Activated T-cell treated with anti-CD3 and anti-CD28 coated beads, Interleukin-2, amount 50 U/mL, for 72 hours (primary cell): Measurements from ENCODE around the gene BCL2L11. TPM values are rescaled to one million over a fixed set of nuclear protein-coding genes. Genes with fewer than 3 reads are reported as not detected.

Experiments
- ATAC-seq, 2 donors: fragments of 150-1000 bp; cut with Tn5 transposase; replicated peaks in 1 of 2; 2 replicates each; pipeline ENCODE4 v1.10.0; 2021; ENCODE audit warnings: moderate library complexity in 2 of 2, mild to moderate bottlenecking in 1 of 2
- DNase-seq, 2 donors: peaks; one replicate each; pipeline ENCODE4 v3.0.0; 2021 to 2022; ENCODE audit warnings: mixed read lengths in 1 of 2
- H3K27ac Mint-ChIP-seq: one replicate; pipeline ENCODE4 v1.8.0; 2022; ENCODE audit warnings: mild to moderate bottlenecking, moderate library complexity, mixed read lengths
- H3K27me3 Mint-ChIP-seq: one replicate; pipeline ENCODE4 v1.8.0; 2022; ENCODE audit warnings: low read depth, mixed read lengths
- H3K36me3 Mint-ChIP-seq, 2 donors: one replicate each; pipeline ENCODE4 v1.8.0; 2022; ENCODE audit warnings: mixed read lengths in 2 of 2, mild to moderate bottlenecking in 1 of 2; ENCODE audit not compliant: insufficient read depth in 2 of 2
- H3K4me1 Mint-ChIP-seq: one replicate; pipeline ENCODE4 v1.8.0; 2022; ENCODE audit warnings: low read depth, mixed read lengths
- H3K4me3 Mint-ChIP-seq, 2 donors: one replicate each; pipeline ENCODE4 v1.8.0; 2022; ENCODE audit warnings: mild to moderate bottlenecking in 2 of 2, mixed read lengths in 2 of 2, moderate library complexity in 2 of 2
- H3K9me3 Mint-ChIP-seq, 2 donors: one replicate each; pipeline ENCODE4 v1.8.0; 2022; ENCODE audit warnings: mixed read lengths in 2 of 2
- total RNA-seq, 2 donors: library from RNA; stranded (reverse); gene quantifications; one replicate each; pipeline ENCODE4 v1.2.3, GENCODE V29; 2022

Gene BCL2L11
- total RNA-seq, 2 donors from 2014 or later = 35.4 to 36.0 TPM

- Mint-ChIP-seq H3K9me3 (no peaks in the 10 kb centered on the region), H3K4me3 (no peak overlapping the region), H3K27ac (no peak overlapping the region), H3K36me3 (peaks cover 12 to 28% of the 10 kb centered on the region in 2 donors), H3K4me1 (peaks cover 42% of the 10 kb centered on the region), H3K27me3 (no peaks in the 10 kb centered on the region)
- DNase-seq (no peak), ATAC-seq (no peak)
Measured at GRCh38 chr2:111139637-111140317, 19.1 kb downstream of the BCL2L11 start.

GRCh38 chr2:111140815-111141214 lies 20.1 kb downstream of the BCL2L11 start:
- DNase-seq (no peak), ATAC-seq (no peak)
- Mint-ChIP-seq H3K27me3 (no peaks in the 10 kb centered on the region), H3K36me3 (peaks cover 12 to 29% of the 10 kb centered on the region in 2 donors), H3K4me1 (peaks cover 43% of the 10 kb centered on the region), H3K9me3 (no peaks in the 10 kb centered on the region), H3K4me3 (no peak overlapping the region), H3K27ac (no peak overlapping the region)

GRCh38 chr2:111142101-111142500 lies 21.4 kb downstream of the BCL2L11 start:
- DNase-seq (no peak), ATAC-seq (no peak)
- H3K36me3 Mint-ChIP-seq = peaks cover 11 to 28% of the 10 kb centered on the region in 2 donors
- H3K4me3 Mint-ChIP-seq = no peak overlapping the region
- H3K9me3 Mint-ChIP-seq = no peaks in the 10 kb centered on the region
- H3K27ac Mint-ChIP-seq = no peak overlapping the region
- peaks cover 49% of the 10 kb centered on the region for H3K4me1 Mint-ChIP-seq
- H3K27me3 Mint-ChIP-seq = no peaks in the 10 kb centered on the region

GRCh38 chr2:111143107-111143842 lies 22.6 kb downstream of the BCL2L11 start:
- H3K27ac Mint-ChIP-seq = peak overlapping the region; percentile 54
- no peak for DNase-seq
- ATAC-seq = no peak
- peaks cover 50% of the 10 kb centered on the region for H3K4me1 Mint-ChIP-seq
- H3K36me3 Mint-ChIP-seq = peaks cover 7 to 24% of the 10 kb centered on the region in 2 donors
- H3K9me3 Mint-ChIP-seq = no peaks in the 10 kb centered on the region
- no peak overlapping the region for H3K4me3 Mint-ChIP-seq
- H3K27me3 Mint-ChIP-seq = no peaks in the 10 kb centered on the region

- Mint-ChIP-seq H3K4me3 (no peak overlapping the region), H3K4me1 (peaks cover 55% of the 10 kb centered on the region), H3K27ac (no peak overlapping the region), H3K27me3 (no peaks in the 10 kb centered on the region), H3K9me3 (no peaks in the 10 kb centered on the region), H3K36me3 (peaks cover 6 to 23% of the 10 kb centered on the region in 2 donors)
- no peak for ATAC-seq
- DNase-seq = no peak
Measured at GRCh38 chr2:111143843-111144198, 23.1 kb downstream of the BCL2L11 start.

GRCh38 chr2:111145103-111145760 lies 24.5 kb downstream of the BCL2L11 start:
- no peak overlapping the region for H3K27ac Mint-ChIP-seq
- ATAC-seq = no peak
- H3K4me3 Mint-ChIP-seq = no peak overlapping the region
- no peaks in the 10 kb centered on the region for H3K9me3 Mint-ChIP-seq
- no peak for DNase-seq
- peaks cover 6 to 24% of the 10 kb centered on the region in 2 donors for H3K36me3 Mint-ChIP-seq
- peaks cover 70% of the 10 kb centered on the region for H3K4me1 Mint-ChIP-seq
- no peaks in the 10 kb centered on the region for H3K27me3 Mint-ChIP-seq

GRCh38 chr2:111145951-111146350 lies 25.2 kb downstream of the BCL2L11 start:
- DNase-seq (no peak), ATAC-seq (no peak)
- H3K4me1 Mint-ChIP-seq = peaks cover 75% of the 10 kb centered on the region
- H3K27me3 Mint-ChIP-seq = no peaks in the 10 kb centered on the region
- no peak overlapping the region for H3K4me3 Mint-ChIP-seq
- peaks cover 4 to 23% of the 10 kb centered on the region in 2 donors for H3K36me3 Mint-ChIP-seq
- H3K9me3 Mint-ChIP-seq = no peaks in the 10 kb centered on the region
- H3K27ac Mint-ChIP-seq = no peak overlapping the region

GRCh38 chr2:111148225-111148873 lies 27.6 kb downstream of the BCL2L11 start:
- H3K27ac Mint-ChIP-seq = no peak overlapping the region
- H3K27me3 Mint-ChIP-seq = no peaks in the 10 kb centered on the region
- H3K4me1 Mint-ChIP-seq = peaks cover 59% of the 10 kb centered on the region
- ATAC-seq (no peak), DNase-seq (no peak)
- H3K36me3 Mint-ChIP-seq = peaks cover 7 to 32% of the 10 kb centered on the region in 2 donors
- no peaks in the 10 kb centered on the region for H3K9me3 Mint-ChIP-seq
- no peak overlapping the region for H3K4me3 Mint-ChIP-seq

- Mint-ChIP-seq H3K27me3 (no peaks in the 10 kb centered on the region), H3K4me3 (no peak overlapping the region)
Measured at GRCh38 chr2:111148925-111149324, 28.2 kb downstream of the BCL2L11 start.

GRCh38 chr2:111149882-111150455 lies 29.3 kb downstream of the BCL2L11 start:
- DNase-seq = no peak
- no peak for ATAC-seq
- Mint-ChIP-seq H3K27me3 (no peaks in the 10 kb centered on the region), H3K36me3 (peaks cover 8 to 36% of the 10 kb centered on the region in 2 donors), H3K4me3 (no peak overlapping the region), H3K4me1 (peaks cover 53% of the 10 kb centered on the region), H3K27ac (no peak overlapping the region), H3K9me3 (no peaks in the 10 kb centered on the region)

More at GRCh38 chr2:111148925-111149324, 28.2 kb downstream of the BCL2L11 start:
- Mint-ChIP-seq H3K36me3 (peaks cover 9 to 35% of the 10 kb centered on the region in 2 donors), H3K9me3 (no peaks in the 10 kb centered on the region), H3K27ac (no peak overlapping the region), H3K4me1 (peaks cover 53% of the 10 kb centered on the region)
- ATAC-seq = no peak
- DNase-seq = no peak

- Mint-ChIP-seq H3K4me3 (no peak overlapping the region), H3K9me3 (no peaks in the 10 kb centered on the region), H3K4me1 (peaks cover 59% of the 10 kb centered on the region), H3K36me3 (peaks cover 10 to 33% of the 10 kb centered on the region in 2 donors), H3K27me3 (no peaks in the 10 kb centered on the region), H3K27ac (no peak overlapping the region)
- DNase-seq = no peak
- no peak for ATAC-seq
Measured at GRCh38 chr2:111154758-111155157, 34.0 kb downstream of the BCL2L11 start.

GRCh38 chr2:111155610-111156009 lies 34.9 kb downstream of the BCL2L11 start:
- DNase-seq = no peak
- H3K4me3 Mint-ChIP-seq = no peak overlapping the region
- no peak for ATAC-seq
- no peaks in the 10 kb centered on the region for H3K27me3 Mint-ChIP-seq
- H3K9me3 Mint-ChIP-seq = no peaks in the 10 kb centered on the region
- peaks cover 10 to 34% of the 10 kb centered on the region in 2 donors for H3K36me3 Mint-ChIP-seq
- H3K27ac Mint-ChIP-seq = no peak overlapping the region
- H3K4me1 Mint-ChIP-seq = peaks cover 54% of the 10 kb centered on the region
